GM21619 (cell line): ENCODE results near the gene SERPINA5.

Experiments
- ATAC-seq: cut with Tn5 transposase; IDR thresholded peaks from one replicate; pipeline ENCODE4 v1.9.1; 2021; ENCODE audit not compliant: unreplicated experiment

Gene SERPINA5

DNA sequence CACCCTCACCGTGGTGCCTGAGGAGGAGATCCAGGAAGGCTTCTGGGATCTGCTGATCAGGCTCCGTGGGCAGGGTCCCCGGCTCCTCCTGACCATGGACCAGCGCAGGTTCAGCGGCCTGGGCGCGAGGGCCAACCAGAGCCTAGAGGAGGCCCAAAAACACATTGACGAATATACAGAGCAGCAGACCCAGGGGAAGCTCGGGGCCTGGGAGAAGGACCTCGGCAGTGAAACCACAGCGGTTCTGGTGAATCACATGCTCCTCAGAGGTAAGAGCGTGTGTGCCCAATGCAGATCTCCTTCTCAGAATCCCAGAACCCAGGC lies 60.4 kb downstream of the SERPINA5 start:
- no peak for ATAC-seq
